Activated T-cell treated with anti-CD3 and anti-CD28 coated beads, Interleukin-2, amount 50 U/mL, for 48 hours (primary cell): ENCODE data around the gene ITGA11.
A peak's percentile ranks its signal among the peaks of the same experiment; 100 is the strongest.

ENCODE experiments used
- DNase-seq, 2 experiments: peaks; one replicate each; pipeline ENCODE4 v3.0.0-alpha.2; 2020

The ITGA11 gene

GRCh38 chr15:68370768-68371151 lies 61.2 kb downstream of the ITGA11 start:
- no peak for DNase-seq

DNA sequence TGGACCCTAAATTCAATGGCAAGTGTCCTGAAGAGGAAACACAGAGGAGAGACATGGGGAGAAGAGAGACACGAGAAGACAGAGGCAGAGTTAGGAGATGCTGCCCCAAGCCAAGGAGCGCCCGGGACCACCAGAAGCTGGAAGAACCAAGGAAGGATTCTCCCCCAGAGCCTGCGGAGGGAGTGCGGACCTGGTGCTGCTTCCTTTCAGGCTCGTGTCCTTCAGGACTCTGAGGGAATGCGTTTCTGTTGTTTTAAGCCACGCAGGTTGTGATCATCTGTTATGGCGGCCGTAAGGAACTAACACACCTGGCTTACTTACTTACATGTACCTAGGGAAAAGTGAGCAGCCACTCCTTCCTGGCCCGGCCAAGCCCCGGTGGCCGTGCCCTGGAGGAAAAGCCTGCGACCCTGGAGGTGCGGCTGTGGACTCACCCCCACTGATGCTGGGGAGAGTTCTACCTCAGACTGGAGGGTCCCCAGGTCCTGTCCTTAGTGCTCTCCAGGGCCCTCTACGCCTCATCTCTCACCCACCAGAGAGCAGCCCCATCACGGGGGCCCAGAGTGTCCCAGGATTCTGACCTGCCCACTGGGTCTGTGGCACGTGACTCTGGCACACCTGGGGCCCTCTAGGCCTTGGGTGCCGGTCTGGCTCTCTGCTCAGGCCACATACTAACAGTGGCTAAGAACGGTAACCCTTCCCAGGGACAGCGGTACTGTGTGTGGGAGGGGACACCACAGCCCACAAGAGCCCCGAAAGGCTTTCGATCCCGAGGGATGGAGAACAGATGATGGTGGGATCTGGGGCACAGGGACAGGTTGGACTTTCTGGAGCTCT lies 61.8 kb downstream of the ITGA11 start:
- no peak for DNase-seq

GRCh38 chr15:68368731-68369435 lies 63.1 kb downstream of the ITGA11 start:
- no peak for DNase-seq

GRCh38 chr15:68367992-68368391 lies 64.0 kb downstream of the ITGA11 start:
- DNase-seq: no peak

DNA sequence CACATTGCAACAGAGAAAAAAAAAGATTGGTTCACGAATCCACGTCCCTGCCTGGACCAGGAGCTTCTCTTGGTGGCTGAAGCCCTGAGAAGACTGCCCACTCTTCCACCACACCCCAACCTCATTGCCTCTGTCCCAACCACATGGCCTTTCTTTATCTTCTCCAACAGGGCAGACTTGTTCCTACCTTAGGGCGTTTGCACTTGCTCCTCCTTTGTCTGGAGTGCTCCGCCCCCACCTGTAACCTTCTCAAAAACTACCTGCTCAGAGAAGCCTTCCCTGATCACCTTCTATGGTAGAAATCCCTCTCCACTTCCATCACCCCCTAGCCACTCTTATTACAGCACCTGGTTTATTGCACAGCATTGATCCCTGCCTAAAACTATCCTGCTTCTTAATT lies 64.7 kb downstream of the ITGA11 start:
- DNase-seq: no peak

DNA sequence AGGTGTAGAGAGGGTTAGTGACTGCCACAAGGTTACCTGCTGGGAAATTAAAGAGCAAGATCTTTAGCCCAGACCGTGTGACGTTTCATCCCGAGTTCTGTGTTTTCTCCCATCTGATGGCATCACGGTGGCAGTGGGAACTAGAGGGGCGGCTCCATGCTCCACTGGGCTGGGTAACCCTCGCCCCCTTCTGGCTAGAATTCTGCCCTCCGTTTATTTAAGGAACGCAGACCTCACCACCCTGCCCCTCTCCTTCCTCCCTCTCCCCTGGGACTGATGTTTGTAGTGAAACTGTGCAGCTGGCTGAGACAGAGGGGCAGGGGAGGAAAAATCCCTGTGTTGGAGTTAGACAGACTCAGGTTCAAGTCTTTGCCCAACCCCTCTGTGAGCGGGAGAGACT lies 65.6 kb downstream of the ITGA11 start:
- no peak for DNase-seq

DNA sequence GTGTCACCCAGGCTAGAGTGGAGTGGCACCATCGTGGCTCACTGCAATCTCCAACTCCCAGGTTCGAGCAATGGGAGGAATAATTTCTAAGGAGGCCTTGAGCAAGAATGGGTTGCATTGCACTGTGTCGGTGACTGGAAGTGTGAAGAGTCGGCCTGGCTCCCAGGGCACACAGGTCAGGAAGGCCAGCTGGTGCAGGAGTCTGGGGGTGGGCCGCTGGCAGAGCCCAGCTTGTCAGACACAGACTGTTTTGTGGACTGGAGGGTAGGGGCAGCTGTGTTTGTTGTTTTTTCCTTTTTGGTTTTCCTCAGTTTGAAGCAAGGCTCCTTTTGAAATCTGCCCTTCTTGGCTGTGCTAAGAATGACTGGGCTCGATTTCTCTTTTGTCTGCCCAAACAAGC lies 66.2 kb downstream of the ITGA11 start:
- DNase-seq: no peak

- DNase-seq: peak in 1 of 2 experiments; percentile 40
Observed at GRCh38 chr15:68365140-68365745, 66.7 kb downstream of the ITGA11 start.

DNA sequence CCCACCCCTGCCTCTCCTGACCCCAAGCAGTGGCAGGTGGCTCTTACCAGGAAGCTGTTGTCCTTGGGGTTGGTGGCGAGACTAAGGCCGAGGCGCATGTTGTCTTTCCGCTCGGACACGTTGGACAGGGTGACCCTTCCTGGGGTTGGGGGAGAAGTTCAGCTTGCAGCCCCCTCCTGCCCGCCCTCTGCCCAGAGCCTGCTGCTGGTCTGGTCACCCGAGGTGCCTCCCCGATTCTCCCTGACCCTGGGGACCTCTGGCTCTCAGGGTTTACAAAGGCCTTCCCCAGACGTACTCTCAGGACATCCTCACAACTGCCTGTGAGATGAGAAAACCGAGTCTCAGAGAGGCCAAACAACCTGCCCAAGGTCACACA lies 67.3 kb downstream of the ITGA11 start:
- DNase-seq: no peak

- no peak for DNase-seq
Observed at GRCh38 chr15:68364028-68364659, 67.8 kb downstream of the ITGA11 start.

GRCh38 chr15:68363353-68363752 lies 68.6 kb downstream of the ITGA11 start:
- no peak for DNase-seq

DNA sequence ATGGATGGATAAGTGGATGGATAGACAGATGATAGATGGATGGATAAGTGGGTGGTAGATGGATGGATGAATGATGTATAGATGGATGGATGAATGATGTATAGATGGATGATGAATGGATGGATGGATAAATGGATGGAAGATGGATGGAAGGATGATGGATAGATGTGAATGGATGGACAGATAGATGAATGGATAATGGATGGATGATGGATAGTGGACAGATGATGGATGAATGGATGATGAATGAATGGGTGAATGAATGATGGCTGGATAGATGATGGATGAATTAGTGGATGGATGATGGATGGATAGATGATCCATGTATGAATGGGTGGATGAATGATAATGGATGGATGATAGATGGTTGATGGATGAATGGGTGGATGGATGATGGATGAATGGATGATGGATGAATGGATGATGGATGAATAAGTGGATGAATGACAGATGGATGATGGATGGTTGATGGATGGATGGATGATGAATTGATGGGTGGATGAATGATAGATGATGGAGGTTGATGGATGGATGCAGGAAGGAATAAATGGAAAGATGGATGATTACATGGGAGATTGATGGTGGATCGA lies 69.3 kb downstream of the ITGA11 start:
- no peak for DNase-seq

GRCh38 chr15:68360721-68361120 lies 71.2 kb downstream of the ITGA11 start:
- DNase-seq: no peak

DNA sequence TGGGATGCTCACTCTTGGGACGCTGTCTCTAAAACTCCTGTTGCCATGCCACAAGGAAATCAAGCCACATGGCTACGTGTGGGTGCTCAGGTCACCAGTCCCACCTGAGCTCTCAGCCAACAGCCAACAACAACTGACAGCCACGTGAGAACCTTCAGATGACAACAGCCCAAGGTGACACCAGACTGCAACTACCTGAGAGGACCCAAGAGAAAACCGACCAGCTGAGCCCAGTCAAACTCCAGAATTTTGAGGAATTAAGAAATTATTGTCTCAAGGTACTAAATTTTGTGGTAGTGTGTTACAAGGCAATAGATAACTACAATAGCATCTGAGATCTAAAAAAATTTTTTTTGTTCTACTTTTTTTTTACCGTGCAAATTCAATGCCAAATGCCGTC lies 75.2 kb downstream of the ITGA11 start:
- DNase-seq: no peak

GRCh38 chr15:68354923-68355322 lies 77.0 kb downstream of the ITGA11 start:
- DNase-seq: peak in 1 of 2 experiments; percentile 24

DNA sequence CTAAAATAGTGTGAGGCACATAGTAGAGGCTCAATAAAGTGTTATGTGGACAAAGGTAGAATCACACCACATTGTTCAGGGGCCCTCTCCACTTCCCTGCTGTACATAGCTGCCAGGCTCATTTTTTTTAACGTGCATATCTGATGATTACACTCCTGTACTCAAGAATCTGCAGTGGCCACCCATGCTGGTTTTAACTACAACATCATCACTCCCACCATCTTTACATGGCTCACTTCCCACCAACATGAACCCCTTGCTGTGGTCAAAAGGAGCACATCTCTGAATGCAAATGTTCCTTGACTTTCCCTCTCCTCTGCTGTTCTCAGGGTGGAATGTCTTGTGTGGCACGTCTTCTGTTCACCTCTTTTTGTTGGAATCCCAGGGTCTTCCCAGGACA lies 77.7 kb downstream of the ITGA11 start:
- DNase-seq: no peak

- no peak for DNase-seq
Observed at GRCh38 chr15:68353421-68354135, 78.4 kb downstream of the ITGA11 start.

- peak; percentile 55 to 63 for DNase-seq
Observed at GRCh38 chr15:68352401-68353062, 79.4 kb downstream of the ITGA11 start.

DNA sequence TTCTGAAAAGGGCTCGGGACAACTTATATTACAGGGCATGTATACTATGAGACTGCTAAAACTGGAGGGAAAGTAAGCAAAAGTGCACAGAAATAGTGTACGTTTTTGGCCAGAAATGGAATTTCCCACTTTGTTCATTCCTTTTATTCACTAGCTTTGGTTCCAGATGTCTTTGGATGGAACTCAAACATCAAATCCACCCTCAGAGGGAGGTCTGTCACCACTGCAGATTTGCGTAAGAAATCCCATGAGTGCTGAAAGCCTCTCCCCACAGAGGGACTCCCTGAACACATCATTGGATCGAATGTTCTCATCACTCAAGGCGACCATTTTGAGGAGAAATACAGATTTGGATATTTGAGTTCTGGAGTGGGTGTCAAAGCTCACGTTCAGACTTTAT lies 82.8 kb downstream of the ITGA11 start:
- DNase-seq: no peak

- no peak for DNase-seq
Observed at GRCh38 chr15:68348606-68349005, 83.4 kb downstream of the ITGA11 start.

GRCh38 chr15:68348081-68348480 lies 83.9 kb downstream of the ITGA11 start:
- no peak for DNase-seq

- no peak for DNase-seq
Observed at GRCh38 chr15:68347392-68347791, 84.6 kb downstream of the ITGA11 start.
